HG02970 (cell line): ENCODE results near the gene SAFB2.
"Not testable (repeated sequence)": the region's sequence is repeated elsewhere in the genome, so short reads cannot be mapped to it uniquely, and the experiment has no call there.

Experiments
- ATAC-seq: cut with Tn5 transposase; IDR thresholded peaks from one replicate; pipeline ENCODE4 v1.9.1; 2021; ENCODE audit warnings: mild to moderate bottlenecking, moderate library complexity, moderate number of reproducible peaks; ENCODE audit not compliant: unreplicated experiment, low FRiP score

SAFB2 gene

DNA sequence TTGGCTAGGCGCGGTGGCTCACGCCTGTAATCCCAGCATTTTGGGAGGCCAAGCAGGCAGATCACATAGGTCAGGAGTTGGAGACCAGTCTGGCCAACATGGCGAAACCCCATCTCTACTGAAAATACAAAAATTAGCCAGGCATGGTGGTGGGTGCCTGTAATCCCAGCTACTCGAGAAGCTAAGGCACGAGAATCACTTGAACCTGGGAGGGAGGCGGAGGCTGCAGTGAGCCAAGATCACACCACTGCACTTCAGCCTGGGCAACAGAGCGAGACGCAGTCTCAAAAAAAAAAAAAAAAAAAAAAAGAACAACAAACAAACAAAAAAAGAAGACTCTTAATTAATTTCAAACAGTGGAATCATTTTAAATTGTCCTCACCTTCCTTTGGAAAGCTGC, 13.8 kb downstream of the SAFB2 start:
- ATAC-seq, result not testable (repeated sequence)

DNA sequence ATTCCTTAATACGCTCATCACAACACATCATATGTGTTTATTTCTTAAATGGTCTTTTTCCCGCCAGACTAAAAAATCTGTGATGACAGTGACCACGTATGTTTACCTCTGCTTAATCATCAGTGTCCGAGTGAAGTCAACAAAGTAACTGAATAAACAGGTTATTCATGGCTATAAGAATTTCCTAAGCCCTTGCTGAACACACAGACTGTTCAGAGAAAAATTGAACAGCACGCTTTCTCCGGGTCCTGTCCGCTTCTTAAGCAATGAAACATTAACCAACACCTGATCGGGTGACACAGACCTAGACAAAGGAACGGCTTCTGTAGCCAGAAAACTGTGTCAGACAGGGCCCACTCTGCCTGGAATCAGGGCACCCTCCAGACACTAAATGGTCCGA, 14.3 kb downstream of the SAFB2 start:
- no peak for ATAC-seq

DNA sequence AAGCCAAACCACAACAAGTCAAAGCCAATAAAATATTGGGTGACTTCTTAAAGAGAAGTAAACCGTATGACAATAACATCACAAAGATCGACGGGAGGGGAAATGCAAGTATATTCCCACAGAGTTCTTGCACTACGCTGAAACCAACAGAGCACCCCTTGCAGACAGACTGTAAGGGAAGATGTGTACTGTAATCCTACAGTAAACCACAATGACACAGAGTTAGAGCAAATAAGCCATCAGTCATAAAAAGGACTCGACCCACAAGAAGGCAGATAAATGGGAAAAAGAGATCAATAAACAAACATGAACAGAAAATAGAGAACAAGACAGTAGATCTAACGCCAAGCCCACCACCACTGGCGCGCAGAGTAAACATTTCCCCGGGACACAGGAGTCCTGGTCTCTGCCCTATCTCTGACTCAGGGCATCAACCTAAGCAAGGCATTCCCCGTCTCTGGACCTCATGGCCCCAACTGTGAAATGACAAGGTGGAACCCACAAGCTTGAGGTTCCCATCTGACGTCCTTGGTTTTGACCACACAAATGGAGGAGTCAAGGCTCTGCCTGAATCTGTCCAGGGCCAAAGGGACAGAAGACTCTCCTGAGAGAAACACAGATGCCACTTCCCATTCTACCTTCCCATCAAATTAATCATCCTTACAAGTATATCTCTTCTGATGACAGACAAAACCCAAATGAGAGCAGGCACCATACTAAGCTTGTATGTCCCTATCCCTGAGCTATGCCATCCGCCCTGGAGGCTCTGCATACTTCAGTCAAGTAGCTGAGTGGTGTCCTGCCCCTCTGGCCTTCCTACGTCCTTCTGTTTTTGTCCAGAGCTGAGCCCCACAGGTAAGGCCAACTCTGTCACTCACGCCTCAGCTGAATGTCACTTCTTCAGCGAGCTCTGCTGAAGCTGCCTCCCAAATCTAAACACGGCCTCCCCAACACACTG, 15.0 kb downstream of the SAFB2 start:
- ATAC-seq, result no peak

DNA sequence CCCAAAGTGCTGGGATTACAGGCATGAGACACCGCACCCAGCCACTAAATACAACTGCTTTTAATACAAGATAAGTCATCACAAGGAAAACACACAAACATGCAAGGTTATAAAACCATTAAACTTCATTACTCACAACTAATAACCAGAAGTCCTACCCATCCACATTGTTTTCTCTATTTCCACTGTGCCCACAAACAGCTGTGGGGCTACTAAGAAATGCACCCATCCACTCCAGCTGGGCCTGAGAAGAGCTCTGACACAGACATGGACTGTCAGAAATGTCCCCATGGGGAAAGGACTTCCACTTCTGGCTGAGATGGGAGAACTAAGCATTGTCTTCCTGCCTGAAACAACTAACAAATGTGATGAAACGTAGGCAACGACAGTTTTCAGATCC, 17.2 kb downstream of the SAFB2 start:
- no peak for ATAC-seq

DNA sequence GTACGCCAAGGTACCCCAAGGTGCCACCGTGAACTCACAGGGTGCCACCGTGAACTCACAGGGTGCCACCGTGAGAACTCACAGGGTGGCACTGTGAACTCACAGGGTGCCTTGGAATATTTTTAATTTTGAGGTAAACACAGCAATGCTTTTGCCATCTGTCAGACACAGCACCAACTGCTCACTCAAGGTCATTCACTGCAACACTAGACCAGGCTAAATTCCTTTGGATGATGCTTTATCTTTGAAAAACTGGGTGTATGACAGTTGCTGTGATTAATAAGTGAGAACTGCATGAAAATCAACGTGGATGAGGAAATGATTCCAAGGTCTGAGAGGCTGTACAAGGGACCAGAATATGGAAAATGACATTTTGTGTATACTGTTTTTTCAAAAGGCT, 18.9 kb downstream of the SAFB2 start:
- no peak for ATAC-seq

DNA sequence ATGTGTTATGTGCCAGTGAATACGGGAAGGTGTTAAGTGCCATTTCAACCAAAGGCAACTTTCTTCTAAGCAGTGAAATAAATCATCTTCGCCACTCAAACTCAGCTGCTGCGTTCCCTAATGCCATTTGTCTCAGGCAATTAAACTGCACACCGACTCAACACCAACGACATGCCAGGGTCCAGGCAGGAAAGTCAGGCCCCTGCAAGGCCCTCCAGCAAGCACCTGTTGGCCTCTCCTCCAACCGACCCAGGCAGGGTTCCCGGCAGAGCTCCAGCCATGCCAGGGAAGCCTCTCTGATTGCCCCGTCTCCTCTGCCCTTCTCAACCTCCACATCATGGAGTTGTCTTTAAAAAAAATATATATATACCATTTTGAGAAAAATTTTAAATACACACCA, 21.8 kb downstream of the SAFB2 start:
- ATAC-seq, result no peak

DNA sequence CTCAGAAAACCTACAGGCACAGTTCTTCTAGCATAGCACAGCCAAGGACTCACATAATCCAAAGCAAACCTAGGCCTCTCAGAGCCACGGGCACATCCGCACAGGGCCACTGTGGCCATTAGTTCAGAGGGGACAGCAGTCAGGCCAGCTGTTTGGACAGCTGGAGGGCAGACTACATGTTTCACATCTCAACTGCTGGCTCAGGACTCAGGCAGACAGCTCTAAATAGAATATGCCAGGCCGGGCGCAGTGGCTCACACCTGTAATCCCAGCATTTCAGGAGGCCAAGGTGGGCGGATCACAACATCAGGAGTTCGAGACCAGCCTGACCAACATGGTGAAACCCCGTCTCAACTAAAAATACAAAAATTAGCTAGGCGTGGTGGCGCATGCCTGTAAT, 26.8 kb downstream of the SAFB2 start:
- no peak for ATAC-seq

DNA sequence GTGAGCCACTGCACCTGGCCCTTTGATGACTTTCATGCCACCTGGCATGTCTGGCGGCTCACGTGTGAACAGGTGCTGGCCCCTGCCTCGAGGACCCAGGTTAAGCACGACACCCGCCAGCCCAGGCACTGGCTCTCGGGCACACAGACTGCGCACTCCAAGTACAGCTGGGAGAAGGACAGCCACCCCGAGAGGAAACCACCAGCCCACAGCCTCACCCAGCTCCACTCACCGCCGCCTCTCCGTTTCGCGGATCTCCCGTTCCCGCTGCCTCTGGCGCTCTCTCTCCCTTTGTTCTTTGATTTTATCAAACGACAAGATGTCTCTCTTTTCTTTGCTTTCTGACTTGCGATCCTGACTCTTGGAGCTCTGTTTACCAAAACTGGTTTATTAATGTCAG, 27.4 kb downstream of the SAFB2 start:
- ATAC-seq, result no peak

DNA sequence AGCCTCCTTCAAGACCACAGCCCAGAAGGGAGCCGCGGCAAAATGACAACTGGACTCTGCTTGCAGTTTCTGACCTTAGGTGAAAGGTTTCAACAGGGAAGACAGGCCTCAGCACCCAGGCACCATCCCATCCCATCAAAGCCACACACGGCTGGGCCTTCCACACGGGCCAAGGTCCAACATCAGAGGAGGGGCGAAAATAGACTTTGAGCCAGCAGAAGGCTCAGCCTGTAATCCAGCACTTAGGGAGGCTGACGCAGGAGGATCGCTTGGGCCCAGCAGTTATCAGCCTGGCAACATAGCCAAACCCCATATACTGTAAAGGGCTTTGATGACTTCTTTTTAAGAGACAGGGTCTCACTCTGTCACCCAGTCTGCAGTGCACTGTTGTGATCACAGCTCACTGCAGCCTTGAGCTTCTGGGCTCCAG, 28.0 kb downstream of the SAFB2 start:
- no peak for ATAC-seq

DNA sequence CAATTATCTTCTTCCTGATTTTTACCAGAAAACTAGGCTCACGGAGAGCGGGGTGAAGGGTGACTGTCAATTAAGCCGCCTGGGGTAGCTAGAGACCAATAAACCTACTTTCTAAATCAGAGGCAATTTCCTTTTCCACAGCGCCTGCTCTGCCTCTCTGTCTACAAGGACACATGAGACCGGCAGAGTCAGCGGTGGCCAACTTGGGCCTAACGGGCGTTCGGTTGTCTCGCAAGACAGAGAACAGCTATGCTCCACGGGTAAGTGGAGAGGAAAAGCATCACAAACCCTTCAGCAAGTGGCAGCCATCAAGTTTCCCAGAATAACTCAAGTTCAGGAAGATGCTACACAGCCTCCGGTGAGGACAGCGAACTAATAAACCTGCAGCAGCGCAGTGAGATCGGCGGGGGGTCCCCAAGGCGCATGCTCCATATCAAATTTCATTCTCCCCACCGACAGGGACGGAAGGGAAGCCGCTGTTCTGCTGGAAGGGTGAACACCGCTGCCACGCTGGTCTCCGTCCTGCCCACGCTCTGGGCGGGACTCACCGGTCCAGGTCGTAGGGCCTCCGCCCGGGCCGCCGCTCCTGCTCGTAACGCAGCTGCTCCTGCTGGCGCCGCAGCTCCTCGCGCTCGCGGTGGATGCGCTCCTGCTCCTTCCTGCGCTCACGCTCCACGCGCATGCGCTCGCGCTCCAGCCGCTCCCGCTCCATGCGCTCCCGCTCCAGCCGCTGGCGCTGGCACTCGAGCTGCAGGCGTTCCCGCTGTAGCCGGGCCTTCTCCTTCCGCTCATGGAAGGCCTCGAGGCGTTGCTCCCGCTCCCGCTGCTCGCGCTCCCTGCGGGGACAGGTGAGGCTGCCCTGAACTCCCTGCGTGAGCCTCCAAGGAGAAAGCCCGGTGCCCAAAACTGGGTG, 29.0 kb downstream of the SAFB2 start:
- no peak for ATAC-seq

DNA sequence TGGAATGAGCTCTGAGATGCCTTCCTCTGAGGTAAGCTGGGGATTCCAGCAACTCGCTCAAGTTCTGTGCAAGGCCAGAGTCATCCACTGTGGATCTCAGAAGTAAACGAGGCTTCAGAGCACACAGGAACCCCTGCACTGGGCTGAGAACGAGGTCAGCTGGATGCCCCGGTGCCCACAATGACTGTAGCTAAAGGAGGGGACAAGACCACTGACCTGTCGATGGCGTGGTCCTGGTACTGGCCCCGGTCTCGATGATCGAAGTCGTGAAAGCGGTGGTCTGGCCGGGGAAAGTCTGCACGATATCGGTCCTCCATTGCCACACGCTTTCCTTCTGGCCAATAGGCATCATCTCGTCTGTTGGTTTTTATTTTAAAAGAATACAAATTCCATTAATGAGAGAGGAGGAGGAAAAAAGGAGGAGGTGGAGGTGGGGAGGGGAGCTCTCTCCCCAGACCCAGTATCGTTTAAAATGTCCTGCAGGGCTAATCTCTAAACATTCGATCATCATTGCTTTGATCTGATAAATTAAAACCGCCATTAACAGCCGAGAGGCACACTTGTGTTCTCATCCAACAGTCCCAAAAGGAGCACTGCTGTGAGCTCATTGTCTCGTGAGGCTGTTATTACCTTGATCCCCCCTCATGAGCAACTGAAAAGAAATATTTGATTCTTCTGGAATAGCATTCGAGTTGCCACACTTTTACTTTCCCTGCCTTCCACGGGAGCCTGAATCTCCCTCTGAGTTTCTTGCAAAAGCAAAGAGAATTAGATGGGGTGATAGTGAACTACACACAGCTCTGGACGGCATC, 29.8 kb downstream of the SAFB2 start:
- no peak for ATAC-seq

DNA sequence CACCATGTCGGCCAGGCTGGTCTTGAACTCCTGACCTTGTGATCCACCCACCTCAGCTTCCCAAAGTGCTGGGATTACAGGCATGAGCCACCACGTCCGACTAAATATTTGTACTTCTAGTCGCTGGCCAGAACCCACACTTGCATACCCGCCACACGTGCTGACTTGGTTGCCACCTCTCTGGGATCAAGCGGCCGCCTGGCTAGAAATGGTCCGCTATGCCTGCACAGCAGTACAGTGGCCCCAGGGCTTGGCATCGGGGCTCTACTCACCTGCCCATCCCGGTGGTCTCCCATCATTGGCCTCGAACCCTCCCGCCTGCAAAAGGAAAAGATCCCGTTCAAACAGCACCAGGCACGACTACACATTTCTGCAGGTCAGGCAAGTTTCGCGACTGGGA, 31.1 kb downstream of the SAFB2 start:
- ATAC-seq, result no peak

DNA sequence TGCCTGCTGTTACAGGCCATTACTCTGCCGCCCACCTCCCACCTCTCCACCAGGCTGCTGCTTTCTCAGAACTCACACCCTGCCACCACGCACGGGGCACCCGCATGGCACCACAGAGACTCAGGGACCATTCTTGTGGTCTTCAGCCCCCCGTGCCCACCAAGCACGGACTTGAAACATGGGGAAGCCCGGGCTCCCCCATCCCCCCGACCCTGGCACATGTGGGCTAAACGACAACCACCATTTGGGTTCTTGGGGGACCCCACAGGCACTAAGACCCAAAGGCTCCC, 31.8 kb downstream of the SAFB2 start:
- no peak for ATAC-seq

DNA sequence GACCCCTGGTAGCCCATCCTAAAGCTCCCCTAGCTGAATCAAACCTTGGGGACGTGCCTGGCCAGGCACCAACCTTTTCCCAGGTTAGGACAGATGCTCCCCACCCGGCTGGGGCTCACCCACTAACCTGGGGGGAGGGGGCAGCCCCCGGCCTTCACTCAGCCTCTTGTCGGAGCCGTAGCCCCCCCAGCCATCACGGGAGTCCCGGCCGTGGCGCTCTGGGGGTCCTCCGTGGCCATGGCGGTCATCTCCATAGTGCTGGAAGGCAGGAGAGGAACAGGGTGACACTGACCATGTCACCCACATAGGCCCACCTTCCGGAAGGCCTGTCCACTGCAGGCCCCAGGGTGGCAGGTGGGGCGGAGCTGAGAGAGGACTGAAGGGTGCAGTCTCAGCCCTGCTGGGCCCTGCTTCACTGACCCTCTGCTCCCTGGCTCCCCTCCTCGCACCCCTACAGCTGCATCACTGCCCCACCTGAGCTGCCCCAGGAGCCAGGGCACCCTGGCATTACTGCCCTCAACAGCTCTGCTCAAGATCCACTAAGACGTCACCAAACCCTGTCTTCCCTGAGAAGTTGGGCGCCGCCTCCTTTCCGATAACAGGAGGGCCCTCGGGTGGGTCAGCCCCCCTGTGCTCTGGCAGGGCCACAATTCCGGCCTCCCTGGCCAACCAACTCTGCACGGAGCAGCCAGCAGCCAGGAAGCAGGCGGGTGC, 32.3 kb downstream of the SAFB2 start:
- ATAC-seq, result no peak

DNA sequence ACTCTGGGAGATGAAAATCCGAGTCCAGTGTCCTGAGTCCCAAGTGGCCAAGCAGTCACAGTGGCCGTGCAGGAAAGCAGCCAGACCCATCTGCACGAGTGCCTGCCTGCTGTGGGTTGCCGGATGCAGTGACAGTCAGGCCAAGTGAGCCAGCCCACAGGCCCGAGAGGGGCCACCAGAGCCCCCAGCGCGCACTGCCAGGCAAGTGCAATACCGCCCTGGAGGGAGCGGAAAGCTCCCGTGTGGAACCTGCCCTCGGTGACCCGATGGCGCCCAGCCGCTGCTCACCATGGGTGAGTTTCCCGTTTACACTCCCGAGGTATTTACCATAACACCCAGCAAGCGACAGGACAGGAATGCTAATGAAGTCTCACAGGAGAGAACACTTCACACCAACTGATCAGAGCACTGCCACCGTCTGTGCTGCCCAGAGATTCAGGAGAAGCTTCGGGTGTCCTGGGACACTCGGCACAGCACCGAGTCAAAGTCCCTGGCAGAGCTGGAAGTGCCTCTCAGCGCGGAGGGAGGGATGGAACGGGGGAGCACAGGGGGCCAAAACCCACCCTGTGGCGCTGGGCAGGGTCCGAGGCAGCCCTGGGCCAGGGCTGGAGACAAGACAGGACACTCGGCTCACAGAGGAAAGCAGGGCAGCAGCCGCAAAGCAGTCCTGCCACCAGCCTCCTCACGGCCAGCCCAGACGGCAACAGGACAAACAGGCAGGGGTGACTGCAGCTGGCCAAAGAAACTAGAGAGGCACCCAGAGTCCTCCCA, 33.5 kb downstream of the SAFB2 start:
- ATAC-seq, result no peak

DNA sequence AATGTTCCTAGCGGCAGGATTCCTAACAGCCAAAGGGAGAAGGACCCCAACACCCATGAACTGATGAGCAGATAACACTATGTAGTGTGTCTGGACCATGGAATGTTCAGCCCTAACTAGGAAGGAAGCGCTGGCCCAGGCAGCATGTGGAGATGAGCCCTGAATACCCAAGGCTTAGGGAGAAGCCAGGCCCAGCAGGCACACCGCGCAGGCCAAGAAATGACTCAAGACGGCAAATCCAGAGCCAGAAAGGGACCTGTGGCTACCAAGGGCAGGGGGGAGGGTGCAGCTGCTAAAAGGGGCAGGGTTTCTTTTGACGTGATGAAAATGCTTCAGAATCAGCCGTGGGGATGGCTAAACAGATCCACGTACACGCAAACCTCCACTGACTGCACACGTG, 34.1 kb downstream of the SAFB2 start:
- ATAC-seq, result no peak

DNA sequence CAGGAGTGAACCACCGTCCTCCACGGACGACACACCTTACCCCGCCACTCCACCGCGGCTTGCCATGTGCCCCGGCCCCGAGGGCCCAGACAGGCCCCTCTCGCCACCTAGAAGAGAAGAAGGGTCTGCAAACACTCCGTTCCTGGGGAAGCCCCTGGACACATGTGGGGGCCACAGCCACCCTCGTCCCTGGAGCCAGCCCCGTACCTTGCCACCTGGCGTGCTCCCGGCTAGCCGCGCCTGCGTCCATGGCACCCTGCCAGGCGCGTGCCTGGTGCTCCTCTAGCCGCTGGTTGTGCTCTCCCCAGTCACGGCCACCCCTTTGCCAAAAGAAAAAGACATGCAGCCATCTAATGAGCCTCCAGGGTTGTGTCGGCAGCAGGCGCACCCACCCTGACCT, 34.9 kb downstream of the SAFB2 start:
- no peak for ATAC-seq

DNA sequence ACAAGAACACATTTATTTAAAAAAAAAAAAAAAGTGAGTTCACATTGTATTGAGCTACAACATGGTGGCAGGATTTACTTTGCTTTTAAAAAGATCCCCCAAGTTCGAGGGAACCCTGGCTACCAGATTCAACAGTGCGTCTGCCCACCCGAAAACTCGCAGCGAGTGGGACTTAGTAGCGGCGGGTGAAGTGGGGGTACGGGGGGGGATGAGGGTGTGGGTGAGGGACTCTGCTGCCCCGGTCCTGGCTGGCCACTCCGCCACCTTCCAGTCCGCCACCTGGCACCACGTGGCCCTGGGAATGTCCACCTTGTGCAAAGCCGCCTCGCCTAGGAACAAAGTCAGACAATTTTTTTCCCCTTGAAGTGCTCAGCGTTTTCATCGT, 35.5 kb downstream of the SAFB2 start:
- no peak for ATAC-seq

DNA sequence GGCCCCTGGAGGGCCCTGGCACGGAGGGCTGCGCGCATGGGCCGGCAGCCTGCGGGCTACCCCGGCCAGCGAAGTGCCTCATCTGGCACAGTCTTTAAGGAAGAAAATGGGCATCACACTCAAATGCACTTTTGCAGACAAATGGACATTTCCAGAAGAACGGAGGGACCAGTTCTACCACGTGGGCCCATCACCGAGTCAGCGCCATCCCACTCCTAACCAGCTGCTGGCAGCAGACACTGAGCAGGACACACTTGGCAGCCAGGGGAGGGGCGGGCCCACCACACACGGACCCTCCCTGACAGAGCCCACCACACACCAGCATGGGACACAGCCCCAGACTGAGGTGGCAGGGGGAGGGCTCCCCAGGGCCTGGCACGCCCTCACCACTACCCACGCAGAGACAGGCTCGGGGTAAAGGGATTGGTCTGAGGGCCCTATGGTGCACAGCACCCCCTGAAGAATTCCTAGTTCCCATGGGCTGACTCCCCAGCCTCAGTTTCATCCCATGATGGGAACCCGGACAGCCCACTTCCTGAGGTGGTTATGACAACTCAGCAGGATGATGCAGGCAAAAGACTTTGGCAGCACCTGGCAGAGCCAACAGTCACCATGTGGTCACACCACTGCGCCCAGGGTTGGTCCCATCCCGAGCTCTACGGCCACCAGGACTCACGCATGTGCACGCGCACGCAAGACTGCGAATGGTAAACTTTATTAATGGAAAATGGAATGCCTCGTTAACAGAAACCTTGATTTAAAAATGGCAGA, 36.1 kb downstream of the SAFB2 start:
- no peak for ATAC-seq
